HG02884 (cell line): ENCODE data around the gene CD300LG.
"Not testable (repeated sequence)": the region's sequence is repeated elsewhere in the genome, so short reads cannot be mapped to it uniquely, and the experiment has no call there.

Experiments
- ATAC-seq: cut with Tn5 transposase; IDR thresholded peaks from one replicate; pipeline ENCODE4 v1.9.1; 2021; ENCODE audit warnings: mild to moderate bottlenecking, moderate library complexity; ENCODE audit not compliant: unreplicated experiment

CD300LG gene, protein sequence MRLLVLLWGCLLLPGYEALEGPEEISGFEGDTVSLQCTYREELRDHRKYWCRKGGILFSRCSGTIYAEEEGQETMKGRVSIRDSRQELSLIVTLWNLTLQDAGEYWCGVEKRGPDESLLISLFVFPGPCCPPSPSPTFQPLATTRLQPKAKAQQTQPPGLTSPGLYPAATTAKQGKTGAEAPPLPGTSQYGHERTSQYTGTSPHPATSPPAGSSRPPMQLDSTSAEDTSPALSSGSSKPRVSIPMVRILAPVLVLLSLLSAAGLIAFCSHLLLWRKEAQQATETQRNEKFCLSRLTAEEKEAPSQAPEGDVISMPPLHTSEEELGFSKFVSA

GRCh38 chr17:43846963-43847371 lies at the start of gene CD300LG:
Gene CD300LG, plus strand, starts transcription at chr17:43847176. Its CDS starts 41 bp downstream, at chr17:43847217.
- no peak for ATAC-seq

GRCh38 chr17:43798024-43798423 lies 49.0 kb upstream of the CD300LG start:
- not testable (repeated sequence) for ATAC-seq

DNA sequence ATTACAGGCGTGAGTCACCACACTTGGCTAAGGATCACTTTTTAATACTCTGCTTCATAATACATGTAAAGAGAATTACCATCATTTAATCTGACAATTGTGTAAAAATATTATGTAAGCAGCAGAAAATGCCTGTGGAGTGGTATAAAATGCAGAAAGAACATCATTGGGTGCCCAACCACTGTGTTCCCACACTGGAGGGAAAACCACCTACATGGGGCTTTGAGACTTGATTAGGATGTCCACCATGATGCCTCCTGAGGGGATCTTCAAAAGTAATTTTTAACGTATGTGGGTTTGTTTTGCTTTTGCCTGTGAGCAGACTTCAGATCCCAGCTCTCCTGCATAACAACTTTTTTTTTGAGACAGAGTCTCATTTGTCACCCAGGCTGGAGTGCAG lies 47.9 kb upstream of the CD300LG start:
- no peak for ATAC-seq

- no peak for ATAC-seq
Measured at GRCh38 chr17:43800736-43801135, 46.2 kb upstream of the CD300LG start.

DNA sequence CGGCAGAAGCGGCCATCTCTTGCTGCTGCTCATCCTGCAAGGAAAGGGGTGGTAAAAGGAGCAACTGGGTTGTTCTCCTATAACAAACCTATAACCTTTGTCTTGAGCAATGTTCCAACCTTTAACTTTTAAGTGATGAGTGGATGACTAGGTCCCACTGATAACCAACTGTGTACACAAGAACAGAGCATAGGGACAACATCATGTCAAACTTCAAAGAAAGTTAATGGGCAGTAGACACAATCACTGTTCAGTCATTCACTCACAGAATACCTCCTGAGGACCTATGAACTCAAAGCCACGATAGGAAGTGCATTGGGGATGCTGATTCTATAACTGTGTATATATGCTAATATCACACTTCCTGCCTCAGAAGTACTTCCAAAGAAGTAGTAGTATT lies 45.1 kb upstream of the CD300LG start:
- no peak for ATAC-seq

DNA sequence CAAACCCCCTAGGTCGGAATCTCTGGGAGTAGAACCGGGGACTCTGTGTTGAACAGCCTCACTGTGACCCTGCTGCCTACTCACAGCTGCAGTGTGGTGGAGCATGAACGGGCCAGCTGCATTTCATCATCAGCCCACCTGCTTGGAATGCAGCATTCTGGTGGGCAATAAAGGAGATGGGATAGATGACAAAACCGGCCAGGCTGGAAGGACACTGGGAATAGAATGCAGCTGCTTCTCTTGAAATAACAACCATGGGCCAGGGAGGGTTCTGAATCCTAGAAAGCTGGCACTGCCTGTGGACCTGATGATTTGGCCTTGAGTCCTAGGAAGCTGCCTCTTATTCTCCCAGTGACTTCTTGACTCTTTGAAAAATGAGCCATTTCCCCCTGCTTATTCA lies 43.2 kb upstream of the CD300LG start:
- ATAC-seq: no peak

GRCh38 chr17:43805117-43805516 lies 41.9 kb upstream of the CD300LG start:
- ATAC-seq: no peak

GRCh38 chr17:43808076-43808475 lies 38.9 kb upstream of the CD300LG start:
- ATAC-seq: no peak

DNA sequence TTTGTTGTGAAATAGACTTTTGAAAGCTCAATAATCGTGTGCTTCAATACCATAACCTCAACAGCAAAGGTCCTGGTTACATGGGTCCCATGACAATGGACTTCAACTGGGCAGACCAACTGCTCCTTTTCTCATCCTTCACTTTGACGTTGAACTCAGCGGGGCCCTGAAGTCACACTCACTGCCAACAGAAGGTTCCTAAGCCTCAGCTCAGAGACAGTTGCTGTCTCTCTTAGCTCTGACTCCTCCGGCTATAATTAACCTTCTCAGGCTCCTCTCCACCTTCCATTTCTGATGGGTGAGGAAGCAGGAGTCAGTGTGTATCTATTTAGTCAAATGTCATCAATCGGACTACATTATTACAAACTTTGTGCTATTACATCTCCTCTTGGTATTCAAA lies 37.9 kb upstream of the CD300LG start:
- ATAC-seq: no peak

DNA sequence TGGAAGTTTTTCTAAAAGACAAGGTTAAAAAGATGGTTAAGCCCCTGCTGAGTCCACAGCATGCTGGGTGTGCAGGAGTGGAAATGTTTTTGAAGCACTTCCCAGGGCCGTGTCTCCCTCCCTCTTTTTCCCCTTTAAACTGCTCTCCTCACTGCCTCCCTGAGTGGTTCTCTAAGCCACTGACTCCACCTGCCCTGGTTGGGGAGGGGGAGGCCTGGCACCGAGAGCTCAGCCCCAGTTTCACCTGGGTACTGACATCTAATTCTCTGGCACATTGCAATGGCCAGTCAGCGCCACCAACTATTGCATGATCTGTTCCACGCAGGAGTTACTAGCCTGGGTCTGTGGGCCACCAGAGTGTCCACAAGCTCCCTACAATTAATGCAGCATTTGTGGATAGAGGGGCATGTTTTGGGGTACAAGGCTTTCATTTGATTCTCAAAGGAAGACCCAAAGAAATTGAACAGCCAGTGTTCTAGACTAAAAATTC lies 36.7 kb upstream of the CD300LG start:
- no peak for ATAC-seq

- ATAC-seq: no peak
Measured at GRCh38 chr17:43810823-43811222, 36.2 kb upstream of the CD300LG start.

GRCh38 chr17:43812396-43813265 lies 34.3 kb upstream of the CD300LG start:
- no peak for ATAC-seq

DNA sequence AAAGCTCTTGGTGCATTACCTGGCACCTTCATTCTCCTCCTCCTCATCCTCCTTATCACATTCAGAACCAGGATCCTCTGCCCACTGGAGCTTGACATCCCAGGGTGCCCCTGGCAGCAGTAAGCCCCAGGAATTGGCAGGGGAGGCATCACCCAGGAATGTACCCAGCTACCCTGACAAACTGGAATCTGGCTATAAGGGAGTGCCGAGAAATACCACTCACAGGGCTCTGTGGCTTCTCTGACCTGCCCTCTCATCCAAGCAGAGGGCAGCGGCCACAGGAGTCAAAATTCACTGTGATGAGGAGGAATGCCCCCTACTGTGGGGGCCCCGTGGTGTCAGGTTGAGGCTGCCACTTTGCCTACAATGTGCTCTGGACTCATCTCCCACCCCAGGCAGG lies 33.6 kb upstream of the CD300LG start:
- no peak for ATAC-seq

- ATAC-seq: no peak
Measured at GRCh38 chr17:43814026-43814425, 33.0 kb upstream of the CD300LG start.

DNA sequence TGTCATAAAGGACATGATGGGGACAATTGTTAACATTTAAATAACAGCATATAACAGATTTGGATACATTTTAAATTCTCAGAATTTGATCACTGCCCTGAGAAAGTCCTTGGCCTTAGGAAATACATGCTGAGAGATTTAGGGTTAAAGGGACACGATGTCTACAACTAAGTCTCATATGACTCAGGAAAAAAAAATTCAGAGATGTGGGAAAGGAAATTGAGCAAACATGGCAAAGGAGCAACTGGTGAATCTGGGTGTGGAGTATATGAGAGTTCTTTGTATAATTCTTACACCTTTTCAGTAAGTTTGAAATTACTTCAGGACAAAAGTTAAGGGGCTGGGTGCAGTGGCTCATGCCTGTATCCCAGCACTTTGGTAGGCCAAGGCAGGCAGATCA lies 32.3 kb upstream of the CD300LG start:
- ATAC-seq: no peak

GRCh38 chr17:43816336-43817320 lies 30.3 kb upstream of the CD300LG start:
- ATAC-seq: no peak

GRCh38 chr17:43817826-43818225 lies 29.1 kb upstream of the CD300LG start:
- no peak for ATAC-seq

DNA sequence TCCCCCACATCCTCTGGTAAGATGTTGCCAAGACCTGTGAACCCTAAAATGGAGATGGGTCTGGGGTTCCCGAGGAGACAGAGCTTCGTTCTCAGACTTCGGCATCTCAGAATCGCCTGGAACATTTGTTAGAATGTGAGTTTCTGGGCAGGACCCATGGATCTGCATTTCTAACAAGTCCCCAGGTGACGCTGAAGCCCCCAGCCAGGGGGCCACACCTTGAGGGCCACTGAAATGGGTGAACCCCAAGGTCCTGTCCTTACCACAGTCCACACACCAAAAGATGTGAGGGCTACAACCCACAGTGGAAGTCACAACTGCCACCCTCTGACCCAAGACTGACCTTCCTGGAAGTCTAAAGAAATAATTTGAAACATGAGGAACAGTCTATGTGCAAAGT lies 28.0 kb upstream of the CD300LG start:
- ATAC-seq: no peak

- ATAC-seq: no peak
Measured at GRCh38 chr17:43820759-43821158, 26.2 kb upstream of the CD300LG start.

DNA sequence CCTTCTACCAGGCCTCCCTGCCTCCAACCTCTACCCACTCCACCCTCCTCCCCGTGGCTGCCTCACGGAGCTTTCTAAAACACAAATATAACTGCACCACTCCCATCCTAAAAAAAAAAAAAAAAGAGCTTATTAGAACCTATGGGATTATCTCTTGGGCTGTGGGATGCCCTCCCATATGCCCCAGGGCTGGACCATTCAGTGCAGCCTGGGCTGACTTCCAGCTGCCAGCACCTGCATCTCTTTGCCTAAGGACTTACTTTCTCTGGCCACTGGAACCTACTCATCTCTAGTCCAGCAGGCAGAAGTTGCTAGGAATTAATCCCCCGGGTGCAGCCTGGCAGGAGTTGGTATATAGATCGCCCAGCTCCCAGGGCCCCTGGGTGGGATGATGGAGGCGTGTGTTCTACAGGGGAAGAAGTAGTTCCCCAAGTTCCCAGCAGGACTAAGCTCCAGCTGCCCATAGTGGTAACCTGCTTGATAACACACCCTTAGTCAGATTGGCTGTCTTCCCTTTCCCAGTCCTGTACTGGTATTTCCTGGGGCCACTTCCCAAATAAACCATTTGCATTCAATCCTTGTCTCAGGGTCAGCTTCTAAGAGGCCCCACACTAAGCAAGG lies 24.3 kb upstream of the CD300LG start:
- no peak for ATAC-seq
